Ascending aorta (tissue), 2 donors: ENCODE data around the gene CTSZ. TPM values are rescaled to one million over a fixed set of nuclear protein-coding genes. Genes with fewer than 3 reads are reported as not detected.
"Not testable (repeated sequence)": the region's sequence is repeated elsewhere in the genome, so short reads cannot be mapped to it uniquely, and the experiment has no call there.

Experiments
- DNase-seq, 2 donors: peaks; one replicate each; pipeline ENCODE4 v3.0.0-alpha.2; 2019; ENCODE audit warnings: low spot score in 2 of 2
- H3K27ac ChIP-seq, 2 donors: fragments of 200-600 bp; sonication (generic); one replicate each; pipeline ENCODE4 v1.5.1; 2016 to 2017; ENCODE audit warnings: mild to moderate bottlenecking in 1 of 2
- H3K27me3 ChIP-seq: fragments of 200-600 bp; sonication (generic); one replicate; pipeline ENCODE4 v1.5.1; 2017
- H3K36me3 ChIP-seq, 2 donors: fragments of 200-600 bp; sonication (generic); one replicate each; pipeline ENCODE4 v1.5.1; 2016
- H3K4me1 ChIP-seq, 2 donors: fragments of 200-600 bp; sonication (generic); one replicate each; pipeline ENCODE4 v1.5.1; 2016 to 2017; ENCODE audit warnings: mild to moderate bottlenecking in 1 of 2
- H3K4me3 ChIP-seq, 2 donors: fragments of 200-600 bp; sonication (generic); one replicate each; pipeline ENCODE4 v1.5.1; 2016 to 2017; ENCODE audit warnings: mild to moderate bottlenecking in 1 of 2
- H3K9me3 ChIP-seq, 2 donors: fragments of 200-600 bp; sonication (generic); one replicate each; pipeline ENCODE4 v1.5.1; 2016
- CTCF ChIP-seq, 3 experiments: fragments of 200-600 bp in 2 of 3; fragments of 450-650 bp in 1 of 3; sonication (generic) in 2 of 3; IDR thresholded peaks; one replicate each; pipeline ENCODE4 v1.5.1; 2016 to 2019; ENCODE audit warnings: antibody characterized with exemption in 3 of 3, mild to moderate bottlenecking in 1 of 3, moderate library complexity in 1 of 3
- intact Hi-C: fragments of 100-400 bp; cut with DNase I; formaldehyde crosslinking; loops from one replicate; pipeline ENCODE4 v1.15.1; 2023
- total RNA-seq: library from RNA; depleted of rRNA; stranded (reverse); fragments of >200 nt; gene quantifications from one replicate; pipeline ENCODE4 v1.1.0, GENCODE V29; 2016

The CTSZ gene
- total RNA-seq, 1 donor from 2014 or later, result 342 TPM

GRCh38 chr20:58950603-58951002 lies 56.5 kb downstream of the CTSZ start:
- Histone ChIP-seq H3K4me3 (no peak overlapping the region), H3K9me3 (no peaks in the 10 kb centered on the region), H3K27me3 (no peaks in the 10 kb centered on the region), H3K36me3 (no peaks in the 10 kb centered on the region), H3K4me1 (no peaks in the 10 kb centered on the region), H3K27ac (no peak overlapping the region)
- DNase-seq, result no peak
- no peak for TF ChIP-seq CTCF (IDR thresholded peaks at IDR 0.05)
- intact Hi-C loops, result no loop called here

GRCh38 chr20:58947797-58948388 lies 59.2 kb downstream of the CTSZ start:
- H3K4me1 ChIP-seq, H3K27me3 ChIP-seq, H3K9me3 ChIP-seq, H3K4me3 ChIP-seq, H3K27ac ChIP-seq, H3K36me3 ChIP-seq, DNase-seq, intact Hi-C loops: not testable (repeated sequence)

GRCh38 chr20:58945965-58946631 lies 61.0 kb downstream of the CTSZ start:
- TF ChIP-seq CTCF (IDR thresholded peaks at IDR 0.05), result no peak
- intact Hi-C loops, result no loop called here
- DNase-seq, result no peak

More at GRCh38 chr20:58945965-58946631, 61.0 kb downstream of the CTSZ start:
- Histone ChIP-seq H3K9me3 (no peaks in the 10 kb centered on the region), H3K4me1 (no peaks in the 10 kb centered on the region), H3K36me3 (no peaks in the 10 kb centered on the region), H3K4me3 (no peak overlapping the region), H3K27me3 (no peaks in the 10 kb centered on the region), H3K27ac (no peak overlapping the region)

Other genes with a start within 250 kb of the CTSZ start
- not detected for gene GNAS-AS1, start 156.4 kb downstream of the CTSZ start, total RNA-seq
- gene GNAS, start 154.5 kb downstream of the CTSZ start, total RNA-seq, result 663 TPM
- gene NELFCD, start 26.0 kb downstream of the CTSZ start, total RNA-seq, result 20.8 TPM
- not detected for gene TUBB1, start 12.2 kb upstream of the CTSZ start, total RNA-seq
- gene ATP5F1E, start 25.1 kb upstream of the CTSZ start, total RNA-seq, result 12.7 TPM
- 13.4 TPM for gene PRELID3B, start 35.5 kb upstream of the CTSZ start, total RNA-seq
- 0.53 TPM for gene ZNF831, start 156.6 kb upstream of the CTSZ start, total RNA-seq